ENCODE results near the gene ERBB4.

ERBB4 gene

GRCh38 chr2:212494418-212495020, 44.1 kb downstream of the ERBB4 start:
- TF ChIP-seq, protein P1, sequence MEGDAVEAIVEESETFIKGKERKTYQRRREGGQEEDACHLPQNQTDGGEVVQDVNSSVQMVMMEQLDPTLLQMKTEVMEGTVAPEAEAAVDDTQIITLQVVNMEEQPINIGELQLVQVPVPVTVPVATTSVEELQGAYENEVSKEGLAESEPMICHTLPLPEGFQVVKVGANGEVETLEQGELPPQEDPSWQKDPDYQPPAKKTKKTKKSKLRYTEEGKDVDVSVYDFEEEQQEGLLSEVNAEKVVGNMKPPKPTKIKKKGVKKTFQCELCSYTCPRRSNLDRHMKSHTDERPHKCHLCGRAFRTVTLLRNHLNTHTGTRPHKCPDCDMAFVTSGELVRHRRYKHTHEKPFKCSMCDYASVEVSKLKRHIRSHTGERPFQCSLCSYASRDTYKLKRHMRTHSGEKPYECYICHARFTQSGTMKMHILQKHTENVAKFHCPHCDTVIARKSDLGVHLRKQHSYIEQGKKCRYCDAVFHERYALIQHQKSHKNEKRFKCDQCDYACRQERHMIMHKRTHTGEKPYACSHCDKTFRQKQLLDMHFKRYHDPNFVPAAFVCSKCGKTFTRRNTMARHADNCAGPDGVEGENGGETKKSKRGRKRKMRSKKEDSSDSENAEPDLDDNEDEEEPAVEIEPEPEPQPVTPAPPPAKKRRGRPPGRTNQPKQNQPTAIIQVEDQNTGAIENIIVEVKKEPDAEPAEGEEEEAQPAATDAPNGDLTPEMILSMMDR (IDR thresholded peaks at IDR 0.05; ENCODE audit: low read depth, low read length), result no peak
- no peak for DNase-seq (ENCODE audit: low read depth in 2 of 2)
- no peak overlapping the region for H3K4me3 ChIP-seq (replicated peaks in 1 of 2; ENCODE audit: low read depth in 2 of 2, low read length in 2 of 2)

- no peak overlapping the region for H3K4me3 ChIP-seq (replicated peaks in 1 of 2; ENCODE audit: low read depth in 2 of 2, low read length in 2 of 2)
- TF ChIP-seq, protein P1 (IDR thresholded peaks at IDR 0.05; ENCODE audit: low read depth, low read length), result no peak
- DNase-seq (ENCODE audit: low read depth in 2 of 2), result no peak
Measured at GRCh38 chr2:212489719-212490346, 48.8 kb downstream of the ERBB4 start.

- TF ChIP-seq, protein P1 (IDR thresholded peaks at IDR 0.05; ENCODE audit: low read depth, low read length), result no peak
Measured at GRCh38 chr2:212488611-212489010, 50.0 kb downstream of the ERBB4 start.

DNA sequence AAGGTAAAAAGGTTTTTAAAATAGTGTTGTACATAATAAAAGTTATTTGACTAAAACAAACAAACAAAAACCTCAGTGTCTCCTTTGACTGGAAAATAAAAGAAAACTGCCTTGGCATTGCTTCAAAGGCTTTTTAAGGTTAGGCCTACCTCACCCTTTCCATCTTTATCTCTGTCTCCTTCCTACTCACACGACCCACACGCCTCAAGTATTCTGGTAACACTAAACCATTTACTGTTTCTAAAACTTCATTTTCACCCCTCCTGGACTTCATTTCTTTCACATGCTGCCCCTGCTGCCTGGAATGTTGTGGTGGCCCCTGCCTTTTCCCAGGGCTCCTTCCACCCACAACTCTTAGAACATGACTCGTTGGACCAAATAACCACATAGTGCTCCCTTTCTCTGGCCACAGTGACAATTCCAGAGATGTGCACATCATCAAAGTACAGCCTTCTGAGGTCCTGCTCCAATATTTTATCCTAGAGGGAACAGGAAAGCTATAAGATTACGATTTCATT, 54.0 kb downstream of the ERBB4 start:
- TF ChIP-seq, protein P1 (IDR thresholded peaks at IDR 0.05; ENCODE audit: low read depth, low read length), result no peak
- no peak overlapping the region for H3K4me3 ChIP-seq (replicated peaks in 1 of 2; ENCODE audit: low read depth in 2 of 2, low read length in 2 of 2)
- DNase-seq (ENCODE audit: low read depth in 2 of 2), result no peak

More at GRCh38 chr2:212488611-212489010, 50.0 kb downstream of the ERBB4 start:
- DNase-seq (ENCODE audit: low read depth in 2 of 2), result no peak
- no peak overlapping the region for H3K4me3 ChIP-seq (replicated peaks in 1 of 2; ENCODE audit: low read depth in 2 of 2, low read length in 2 of 2)

- no peak overlapping the region for H3K4me3 ChIP-seq (replicated peaks in 1 of 2; ENCODE audit: low read depth in 2 of 2, low read length in 2 of 2)
- DNase-seq (ENCODE audit: low read depth in 2 of 2), result no peak
- TF ChIP-seq, protein P1 (IDR thresholded peaks at IDR 0.05; ENCODE audit: low read depth, low read length), result no peak
Measured at GRCh38 chr2:212480447-212480846, 58.2 kb downstream of the ERBB4 start.

- H3K4me3 ChIP-seq (replicated peaks in 1 of 2; ENCODE audit: low read depth in 2 of 2, low read length in 2 of 2), result no peak overlapping the region
- TF ChIP-seq, protein P1 (IDR thresholded peaks at IDR 0.05; ENCODE audit: low read depth, low read length), result no peak
- no peak for DNase-seq (ENCODE audit: low read depth in 2 of 2)
Measured at GRCh38 chr2:212477571-212477970, 61.0 kb downstream of the ERBB4 start.

Data from cardiac fibroblast (primary cell).